ENCODE measurements around the gene SH3RF3. TPM values are rescaled to one million over a fixed set of nuclear protein-coding genes. Genes with fewer than 3 reads are reported as not detected.

The SH3RF3 gene
- total and polyA plus RNA-seq, 2 of the 13 experiments (the other 11 are each of a cell fraction or from before 2014, with no cell fraction given) = 0.04 TPM; not detected in 1

GRCh38 chr2:109398366-109399015, 269.5 kb downstream of the SH3RF3 start:
- FAIRE-seq (no peak), ATAC-seq (no peak), DNase-seq (ENCODE audit: low spot score) (no peak)
- no peak overlapping the region for H3K4me2 ChIP-seq (ENCODE audit: low read depth, low read length)
- in situ Hi-C loops (cut with HindIII; ENCODE audit: extremely low pct_ligation_motif_present, low pct_unique_long_range_greater_than_20kb) = no loop called here
- H3K27ac ChIP-seq (ENCODE audit: extremely low read length, insufficient read depth, low read length) = no peak overlapping the region
- no peaks in the 10 kb centered on the region for H3K4me1 ChIP-seq (ENCODE audit: insufficient read depth, low read length)
- no peaks in the 10 kb centered on the region; a peak in 1 of 5 replicates for H3K27me3 ChIP-seq (ENCODE audit: control insufficient read depth in 1 of 2, insufficient read depth in 2 of 2, low read length in 2 of 2)
- POLR2A ChIA-PET = no interaction called here
- H4K20me1 ChIP-seq (ENCODE audit: insufficient read depth, low read length) = no peaks in the 10 kb centered on the region; the same call in 1 of the 2 replicates
- no peaks in the 10 kb centered on the region for H3K36me3 ChIP-seq (replicated peaks in 1 of 2; ENCODE audit: control insufficient read depth in 1 of 2, insufficient read depth in 2 of 2, low read length in 2 of 2)
- CTCF ChIA-PET (ENCODE audit: low intra/inter-chr PET ratio, low total read pairs) = no interaction called here
- 61% methylated on average over 3 of the region's 22 CpGs for WGBS (ENCODE audit: low lambda C conversion rate)
- TF ChIP-seq BHLHE40 (IDR thresholded peaks at IDR 0.05; ENCODE audit: low read length) = no peak
- TF ChIP-seq ZNF841 (CRISPR knock-in tag; IDR thresholded peaks at IDR 0.05; ENCODE audit: borderline replicate concordance) = no peak
- TF ChIP-seq, protein P1, sequence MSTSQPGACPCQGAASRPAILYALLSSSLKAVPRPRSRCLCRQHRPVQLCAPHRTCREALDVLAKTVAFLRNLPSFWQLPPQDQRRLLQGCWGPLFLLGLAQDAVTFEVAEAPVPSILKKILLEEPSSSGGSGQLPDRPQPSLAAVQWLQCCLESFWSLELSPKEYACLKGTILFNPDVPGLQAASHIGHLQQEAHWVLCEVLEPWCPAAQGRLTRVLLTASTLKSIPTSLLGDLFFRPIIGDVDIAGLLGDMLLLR (CRISPR knock-in tag; IDR thresholded peaks at IDR 0.05) = no peak
- TF ChIP-seq, protein P2, sequence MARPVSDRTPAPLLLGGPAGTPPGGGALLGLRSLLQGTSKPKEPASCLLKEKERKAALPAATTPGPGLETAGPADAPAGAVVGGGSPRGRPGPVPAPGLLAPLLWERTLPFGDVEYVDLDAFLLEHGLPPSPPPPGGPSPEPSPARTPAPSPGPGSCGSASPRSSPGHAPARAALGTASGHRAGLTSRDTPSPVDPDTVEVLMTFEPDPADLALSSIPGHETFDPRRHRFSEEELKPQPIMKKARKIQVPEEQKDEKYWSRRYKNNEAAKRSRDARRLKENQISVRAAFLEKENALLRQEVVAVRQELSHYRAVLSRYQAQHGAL (CRISPR knock-in tag; IDR thresholded peaks at IDR 0.05; ENCODE audit: not compliant biosample characterization) = no peak
- no peak for TF ChIP-seq RFX3 (CRISPR knock-in tag; IDR thresholded peaks at IDR 0.05)
- TF ChIP-seq ZNF556 (CRISPR knock-in tag; IDR thresholded peaks at IDR 0.05; ENCODE audit: borderline replicate concordance) = no peak
- no peak for TF ChIP-seq NCOA2 (CRISPR knock-in tag; IDR thresholded peaks at IDR 0.05)
- TF ChIP-seq, protein P3, sequence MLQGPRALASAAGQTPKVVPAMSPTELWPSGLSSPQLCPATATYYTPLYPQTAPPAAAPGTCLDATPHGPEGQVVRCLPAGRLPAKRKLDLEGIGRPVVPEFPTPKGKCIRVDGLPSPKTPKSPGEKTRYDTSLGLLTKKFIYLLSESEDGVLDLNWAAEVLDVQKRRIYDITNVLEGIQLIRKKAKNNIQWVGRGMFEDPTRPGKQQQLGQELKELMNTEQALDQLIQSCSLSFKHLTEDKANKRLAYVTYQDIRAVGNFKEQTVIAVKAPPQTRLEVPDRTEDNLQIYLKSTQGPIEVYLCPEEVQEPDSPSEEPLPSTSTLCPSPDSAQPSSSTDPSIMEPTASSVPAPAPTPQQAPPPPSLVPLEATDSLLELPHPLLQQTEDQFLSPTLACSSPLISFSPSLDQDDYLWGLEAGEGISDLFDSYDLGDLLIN (CRISPR knock-in tag; IDR thresholded peaks at IDR 0.05; ENCODE audit: borderline replicate concordance) = no peak
- no peaks in the 10 kb centered on the region for H3K79me2 ChIP-seq (ENCODE audit: insufficient read depth, low read length)
- intact Hi-C loops (cut with micrococcal nuclease; ENCODE audit: unreplicated experiment) = no loop called here
- no peak overlapping the region for H2AFZ ChIP-seq (ENCODE audit: low read length)
- H3K9ac ChIP-seq (ENCODE audit: insufficient read depth, low read depth, low read length) = no peak overlapping the region
- H3K9me3 ChIP-seq (ENCODE audit: low read length) = no peaks in the 10 kb centered on the region
- BruUV-seq (replicated peaks) = no TSS peak
- H3K4me3 ChIP-seq (replicated peaks in 1 of 3; ENCODE audit: insufficient read depth in 1 of 3, low read depth in 2 of 3, low read length in 3 of 3) = no peak overlapping the region
